ENCODE results near the gene SET.

The SET gene

DNA sequence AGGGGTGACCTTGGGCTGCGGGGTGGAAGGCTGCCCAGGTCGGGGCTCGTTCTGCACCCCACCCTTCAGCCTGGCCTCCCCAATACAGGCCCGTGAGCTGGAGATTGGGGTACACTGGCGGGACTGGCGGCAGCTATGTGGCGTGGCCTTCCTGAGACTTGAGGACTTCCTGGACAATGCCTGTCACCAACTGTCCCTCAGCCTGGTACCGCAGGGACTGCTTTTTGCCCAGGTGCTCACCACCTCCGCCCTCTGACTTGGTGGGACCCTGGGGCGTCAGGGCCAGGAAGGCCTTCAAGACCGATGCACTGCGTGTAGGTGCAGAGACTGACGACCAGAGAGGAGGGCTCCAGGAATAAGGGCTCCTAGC, 24.4 kb downstream of the SET start:
- DNase-seq (ENCODE audit: low spot score): no peak

DNA sequence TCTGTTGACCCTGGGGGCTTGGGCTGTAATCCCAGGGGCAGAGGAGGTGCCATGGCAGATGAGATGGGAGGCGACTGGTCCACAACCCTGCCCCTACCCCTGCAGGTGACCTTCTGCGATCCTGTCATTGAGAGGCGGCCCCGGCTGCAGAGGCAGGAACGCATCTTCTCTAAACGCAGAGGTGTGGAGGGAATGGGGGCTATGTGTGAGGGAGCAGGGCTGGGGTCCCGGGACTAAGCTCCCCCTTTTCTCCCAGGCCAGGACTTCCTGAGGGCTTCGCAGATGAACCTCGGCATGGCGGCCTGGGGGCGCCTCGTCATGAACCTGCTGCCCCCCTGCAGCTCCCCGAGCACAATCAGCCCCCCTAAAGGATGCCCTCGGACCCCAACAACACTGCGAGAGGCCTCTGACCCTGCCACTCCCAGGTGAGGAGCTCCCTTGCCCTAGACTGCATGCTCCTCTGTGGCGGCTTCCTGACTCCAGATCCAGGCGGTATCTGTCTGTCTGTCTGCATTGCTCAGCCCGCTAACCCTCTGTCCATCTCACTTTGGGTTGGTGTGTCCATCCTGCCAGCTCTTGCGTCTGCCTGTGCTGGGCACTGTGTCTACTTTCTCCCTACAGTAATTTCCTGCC, 25.0 kb downstream of the SET start:
- no peak for DNase-seq (ENCODE audit: low spot score)

DNA sequence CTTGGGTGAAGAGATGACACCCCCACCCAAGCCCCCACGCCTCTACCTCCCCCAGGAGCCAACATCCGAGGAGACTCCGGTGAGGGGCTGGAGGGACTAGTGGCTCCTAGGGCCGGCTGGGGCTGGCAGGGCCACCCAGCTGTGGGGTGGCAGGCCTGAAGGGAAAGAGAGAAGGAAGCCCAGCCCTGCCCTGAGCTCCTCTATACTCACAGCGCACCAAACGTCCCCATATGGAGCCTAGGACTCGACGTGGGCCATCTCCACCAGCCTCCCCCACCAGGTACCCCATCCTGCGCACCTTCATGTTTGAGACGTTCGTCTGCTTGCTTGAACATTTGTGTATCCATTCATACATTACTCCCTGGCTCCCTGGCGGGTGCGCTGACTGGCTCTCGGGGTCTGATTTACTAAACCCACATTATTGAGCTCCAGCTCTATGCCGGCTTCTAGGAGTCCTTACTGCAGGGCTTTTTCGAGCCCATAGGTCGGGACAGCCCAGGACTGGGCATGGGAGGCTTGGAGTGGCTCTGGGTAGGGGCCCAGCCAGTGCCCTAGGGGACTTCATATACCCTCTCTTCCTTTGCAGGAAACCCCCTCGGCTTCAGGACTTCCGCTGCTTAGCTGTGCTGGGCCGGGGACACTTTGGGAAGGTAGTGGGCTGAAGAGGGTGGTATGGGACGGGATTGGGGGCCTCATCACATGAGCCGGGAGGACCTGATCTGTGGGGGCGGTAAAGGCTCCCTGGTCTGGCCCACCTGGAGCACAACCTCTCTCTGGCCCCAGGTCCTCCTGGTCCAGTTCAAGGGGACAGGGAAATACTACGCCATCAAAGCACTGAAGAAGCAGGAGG, 25.8 kb downstream of the SET start:
- DNase-seq (ENCODE audit: low spot score): no peak

DNA sequence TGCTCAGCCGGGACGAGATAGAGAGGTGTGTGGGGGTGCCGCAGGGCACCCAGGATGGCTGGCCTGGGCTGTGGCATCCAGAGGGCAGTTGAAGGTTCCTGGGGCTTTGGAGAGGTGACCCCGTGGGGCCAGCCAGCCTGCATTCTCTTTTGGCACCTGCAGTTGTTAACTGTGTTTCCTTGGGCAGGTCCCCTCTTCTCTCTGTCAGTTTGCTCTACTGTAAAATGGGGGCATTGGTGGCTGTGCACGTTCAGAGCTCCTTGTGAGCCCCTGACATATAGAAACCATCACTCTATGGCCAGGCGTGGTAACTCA, 26.4 kb downstream of the SET start:
- no peak for DNase-seq (ENCODE audit: low spot score)

DNA sequence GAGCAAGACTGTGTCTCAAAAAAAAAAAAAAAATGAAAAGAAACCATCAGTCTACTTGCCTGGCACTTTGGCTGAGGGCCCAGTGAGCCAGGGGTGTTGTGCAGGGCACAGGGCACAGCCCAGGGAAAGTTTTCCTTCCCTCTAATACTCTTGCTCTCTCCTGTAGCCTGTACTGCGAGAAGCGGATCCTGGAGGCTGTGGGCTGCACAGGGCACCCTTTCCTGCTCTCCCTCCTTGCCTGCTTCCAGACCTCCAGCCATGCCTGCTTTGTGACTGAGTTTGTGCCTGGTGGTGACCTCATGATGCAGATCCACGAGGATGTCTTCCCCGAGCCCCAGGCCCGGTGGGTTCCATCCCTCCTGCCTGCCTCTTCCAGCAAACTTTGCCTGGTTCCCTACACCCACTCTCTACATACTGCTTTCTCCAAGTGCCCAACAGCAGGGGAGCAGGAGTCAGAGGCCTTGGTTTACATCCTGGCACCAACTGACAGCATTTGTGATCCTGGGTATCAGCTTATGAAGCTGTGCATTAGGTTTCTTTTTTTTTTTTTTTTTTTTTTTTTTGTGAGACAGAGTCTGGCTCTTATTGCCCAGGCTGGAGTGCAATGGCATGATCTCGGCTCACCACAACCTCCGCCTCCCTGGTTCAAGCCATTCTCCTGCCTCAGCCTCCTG, 27.7 kb downstream of the SET start:
- no peak for DNase-seq (ENCODE audit: low spot score)

DNA sequence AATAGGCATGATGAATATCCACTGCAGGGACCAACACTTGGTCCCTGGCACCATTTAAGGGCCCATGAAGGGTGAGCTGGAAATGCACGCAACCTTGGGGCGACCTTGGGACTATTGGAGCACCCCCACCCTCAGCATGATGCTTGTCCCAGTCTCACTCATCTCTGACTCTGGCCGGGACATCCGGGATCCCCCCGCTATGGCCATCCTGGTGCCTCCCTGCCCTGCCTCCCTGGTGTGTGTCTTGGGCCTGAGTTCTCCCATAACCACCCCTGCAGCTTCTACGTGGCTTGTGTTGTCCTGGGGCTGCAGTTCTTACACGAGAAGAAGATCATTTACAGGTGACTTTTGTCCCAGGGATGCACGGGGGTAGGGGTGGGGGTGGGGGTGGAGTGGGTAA, 29.0 kb downstream of the SET start:
- no peak for DNase-seq (ENCODE audit: low spot score)

DNA sequence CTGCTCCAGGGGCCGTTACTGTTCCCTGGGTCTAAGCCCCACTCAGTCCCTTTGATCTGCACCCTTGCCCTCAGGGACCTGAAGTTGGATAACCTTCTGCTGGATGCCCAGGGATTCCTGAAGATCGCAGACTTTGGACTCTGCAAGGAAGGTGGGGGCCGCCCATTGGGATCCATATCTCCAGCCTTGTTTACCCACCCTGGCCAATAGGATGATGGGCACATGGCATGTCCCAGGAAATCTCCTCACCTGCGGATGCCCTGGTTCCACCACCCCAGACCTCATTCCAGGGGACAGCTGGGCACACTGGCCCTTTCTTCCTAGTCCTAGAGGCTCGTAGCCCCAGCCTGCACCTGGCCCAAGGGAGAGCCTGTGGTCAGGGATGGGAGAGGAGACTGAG, 29.5 kb downstream of the SET start:
- DNase-seq (ENCODE audit: low spot score): no peak

DNA sequence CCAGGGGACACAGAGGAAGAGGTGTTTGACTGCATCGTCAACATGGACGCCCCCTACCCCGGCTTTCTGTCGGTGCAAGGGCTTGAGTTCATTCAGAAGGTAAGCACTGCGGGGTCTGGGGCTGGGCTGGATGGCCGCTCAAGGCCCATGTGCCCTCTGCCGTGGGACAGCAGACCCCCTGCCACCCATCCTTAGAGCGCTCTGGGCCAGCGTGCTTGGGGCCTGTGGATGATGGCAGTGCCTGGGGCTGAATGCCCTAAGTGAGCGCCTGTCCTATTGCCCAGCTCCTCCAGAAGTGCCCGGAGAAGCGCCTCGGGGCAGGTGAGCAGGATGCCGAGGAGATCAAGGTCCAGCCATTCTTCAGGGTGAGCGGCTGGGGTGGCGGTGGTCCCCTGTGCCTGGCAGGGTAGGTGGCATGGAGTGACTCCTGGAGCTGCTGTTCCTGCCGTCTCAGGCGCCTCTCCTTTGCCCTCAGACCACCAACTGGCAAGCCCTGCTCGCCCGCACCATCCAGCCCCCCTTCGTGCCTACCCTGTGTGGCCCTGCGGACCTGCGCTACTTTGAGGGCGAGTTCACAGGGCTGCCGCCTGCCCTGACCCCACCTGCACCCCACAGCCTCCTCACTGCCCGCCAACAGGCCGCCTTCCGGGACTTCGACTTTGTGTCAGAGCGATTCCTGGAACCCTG, 31.0 kb downstream of the SET start:
- no peak for DNase-seq (ENCODE audit: low spot score)

DNA sequence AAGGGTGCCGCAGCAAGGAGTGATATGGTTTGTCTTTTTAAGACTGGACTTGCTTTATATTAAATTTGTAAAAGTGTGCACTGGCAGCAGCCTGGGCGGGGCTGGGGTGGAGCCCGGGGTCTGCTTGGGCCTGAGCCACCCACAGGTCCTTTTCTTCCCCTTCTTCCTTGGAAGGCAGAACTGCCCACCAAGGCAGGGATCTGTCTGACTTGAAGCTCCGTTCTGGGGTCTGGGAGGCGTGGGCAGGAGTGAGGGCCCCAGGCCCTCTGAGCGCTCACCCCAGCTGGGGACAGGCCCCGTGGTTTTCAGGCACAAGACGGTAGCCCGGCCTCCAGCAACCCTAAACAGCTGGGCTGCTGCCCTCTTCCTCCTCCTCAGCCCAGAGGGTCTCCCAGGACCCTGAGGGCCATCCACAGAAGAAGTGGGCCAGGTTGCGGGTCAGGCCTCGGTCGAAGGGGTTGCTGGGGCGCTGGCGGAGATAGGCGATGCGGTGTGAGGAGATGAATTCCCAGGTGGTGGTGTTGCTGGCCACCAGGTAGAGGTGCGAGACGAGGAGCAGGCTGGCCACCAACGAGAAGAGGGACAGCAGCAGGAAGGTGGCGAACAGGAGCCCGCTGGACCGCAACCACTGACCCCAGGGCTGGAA, 31.9 kb downstream of the SET start:
- DNase-seq (ENCODE audit: low spot score): no peak

DNA sequence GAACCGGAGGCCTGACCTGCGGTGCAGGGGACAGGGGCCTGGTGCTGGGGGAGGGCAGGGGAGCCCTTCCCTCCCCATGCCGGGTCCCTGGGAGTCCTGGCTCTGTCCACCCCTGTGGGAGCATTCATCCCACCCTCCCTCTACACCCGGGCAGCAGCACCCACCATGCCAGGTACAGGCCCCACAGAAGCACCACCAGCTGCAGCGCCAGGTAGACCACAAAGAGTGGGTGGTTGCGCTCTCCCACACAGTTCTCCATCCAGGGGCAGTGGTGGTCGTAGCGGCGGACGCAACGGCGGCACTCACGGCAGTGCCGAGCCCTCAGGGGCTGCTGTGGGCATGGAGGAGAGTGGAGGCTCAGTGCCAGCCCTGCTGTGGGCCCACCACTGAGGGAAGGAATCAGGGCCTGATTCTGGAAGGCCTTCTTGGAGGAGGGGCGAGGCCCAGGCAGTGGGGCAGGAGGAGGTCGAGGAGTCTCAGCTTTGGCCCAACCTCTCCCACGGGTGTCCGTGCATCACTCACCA, 32.5 kb downstream of the SET start:
- no peak for DNase-seq (ENCODE audit: low spot score)

DNA sequence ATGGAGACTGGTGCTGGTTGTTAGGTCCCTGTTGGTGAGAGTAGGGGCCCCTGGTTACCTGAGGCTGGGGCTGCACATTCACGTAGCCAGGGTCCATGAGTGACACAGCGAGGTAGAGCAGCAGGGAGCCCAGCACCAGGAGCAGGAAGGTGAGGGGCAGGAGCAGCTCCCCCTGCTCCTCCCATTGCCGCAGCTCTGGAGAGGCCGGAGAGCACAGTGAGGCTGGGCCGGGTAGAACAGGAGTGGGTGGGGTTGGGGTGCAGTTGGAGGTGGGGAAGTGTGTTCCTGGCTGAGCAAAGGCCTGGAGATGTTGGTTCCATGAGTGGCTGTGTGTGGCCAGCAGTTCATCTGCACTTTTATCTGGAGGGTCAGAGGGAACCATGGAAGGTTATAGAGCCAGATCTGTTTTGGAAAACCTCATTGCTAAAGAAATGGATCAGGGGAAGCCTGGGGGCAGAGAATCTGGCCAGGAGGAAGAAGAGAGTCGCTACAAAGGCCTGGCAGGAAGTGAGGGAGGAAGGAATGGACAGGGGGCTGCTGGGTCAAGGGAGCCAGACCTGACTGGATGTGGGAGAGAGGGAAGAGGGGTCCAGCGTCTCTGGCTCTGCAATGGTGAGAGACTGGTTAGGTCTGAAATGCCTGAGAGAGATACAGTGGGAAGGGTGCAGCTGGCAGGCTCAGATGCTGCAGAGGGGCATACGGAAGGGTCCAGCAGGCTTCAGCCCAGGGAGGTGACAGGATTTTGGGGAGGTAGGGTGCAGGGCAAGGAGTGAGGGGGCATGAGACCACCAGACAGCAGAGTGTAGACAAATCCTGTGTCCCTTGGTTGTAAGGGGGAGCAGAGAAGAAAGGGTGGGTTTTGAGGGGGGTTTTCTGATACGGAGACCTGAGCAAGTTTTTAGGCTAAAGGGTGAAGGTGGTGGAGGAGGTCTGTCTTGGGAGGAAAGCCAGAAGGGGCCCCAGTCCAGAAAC, 33.6 kb downstream of the SET start:
- no peak for DNase-seq (ENCODE audit: low spot score)

DNA sequence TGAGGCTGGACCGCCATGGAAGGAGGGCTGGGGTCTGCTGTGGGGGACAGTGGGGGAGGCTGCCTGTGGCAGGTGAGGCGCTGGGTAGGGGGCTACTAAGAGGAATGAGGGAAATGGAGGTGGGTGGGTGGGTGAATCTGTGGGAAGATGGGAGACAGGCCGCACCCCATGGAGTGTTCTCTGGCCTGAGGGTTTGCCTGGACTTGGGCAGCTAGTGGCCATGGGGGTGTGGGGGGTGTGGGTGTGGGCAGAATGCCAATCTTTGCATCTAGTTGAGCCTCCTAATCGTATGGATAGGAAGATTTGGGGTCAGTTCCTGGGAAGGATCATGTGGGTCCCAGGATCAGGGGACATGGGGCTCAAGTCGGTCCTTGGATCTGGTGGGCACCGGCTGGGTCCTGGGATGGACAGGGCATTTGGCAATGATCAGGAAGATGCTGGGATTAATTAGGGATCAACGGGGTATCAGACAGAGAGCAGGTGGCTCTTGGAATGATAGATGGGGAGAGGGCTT, 34.4 kb downstream of the SET start:
- no peak for DNase-seq (ENCODE audit: low spot score)

DNA sequence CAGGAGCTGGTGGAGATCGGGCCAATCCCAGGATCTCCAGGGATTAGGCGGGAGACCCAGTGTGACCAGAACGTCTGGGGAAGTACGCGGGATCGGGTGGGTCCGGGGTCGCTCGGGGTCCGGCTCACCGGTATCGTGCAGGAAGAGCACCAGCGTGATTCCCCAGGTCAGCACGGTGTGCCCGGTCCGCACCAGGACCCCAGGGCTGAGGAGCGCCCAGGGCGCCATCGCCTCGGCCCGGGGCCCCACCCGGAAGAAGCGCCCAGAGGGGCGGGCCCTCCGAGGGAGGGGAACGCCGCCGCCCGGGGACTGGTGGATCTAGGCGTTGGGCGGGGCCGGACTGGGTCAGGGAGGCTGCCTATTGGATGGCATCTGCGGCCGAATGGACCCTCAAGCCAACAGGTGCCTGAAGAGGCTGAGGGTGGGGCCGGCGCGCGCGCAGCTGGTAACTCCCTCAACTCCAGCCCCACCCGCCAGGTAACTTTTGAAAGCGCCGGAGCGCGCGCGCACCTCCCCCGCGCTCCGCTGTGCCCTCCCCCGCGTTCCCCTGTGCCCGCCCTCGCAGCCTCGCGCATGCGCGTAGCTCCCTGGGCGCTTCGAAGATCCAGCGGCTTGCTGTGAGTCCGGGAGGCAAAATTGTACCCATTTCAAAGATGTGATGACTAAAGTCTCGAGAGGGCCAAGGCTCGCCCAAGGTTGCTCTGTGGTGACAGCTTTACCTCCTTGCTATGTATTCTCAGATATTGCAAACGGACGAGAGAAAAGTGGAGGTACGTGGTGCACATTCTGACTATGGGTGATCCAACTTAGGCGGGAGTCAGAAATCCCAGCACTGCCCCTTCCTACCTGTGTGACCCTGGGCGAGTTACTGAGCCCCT, 35.1 kb downstream of the SET start, which contains the start of gene ZDHHC12:
Gene ZDHHC12, minus strand, starts transcription at position 262 of the 878 bp plus-strand sequence. Its CDS starts 34 bp downstream, at position 228.
- peak; percentile 100 for DNase-seq (ENCODE audit: low spot score)

DNA sequence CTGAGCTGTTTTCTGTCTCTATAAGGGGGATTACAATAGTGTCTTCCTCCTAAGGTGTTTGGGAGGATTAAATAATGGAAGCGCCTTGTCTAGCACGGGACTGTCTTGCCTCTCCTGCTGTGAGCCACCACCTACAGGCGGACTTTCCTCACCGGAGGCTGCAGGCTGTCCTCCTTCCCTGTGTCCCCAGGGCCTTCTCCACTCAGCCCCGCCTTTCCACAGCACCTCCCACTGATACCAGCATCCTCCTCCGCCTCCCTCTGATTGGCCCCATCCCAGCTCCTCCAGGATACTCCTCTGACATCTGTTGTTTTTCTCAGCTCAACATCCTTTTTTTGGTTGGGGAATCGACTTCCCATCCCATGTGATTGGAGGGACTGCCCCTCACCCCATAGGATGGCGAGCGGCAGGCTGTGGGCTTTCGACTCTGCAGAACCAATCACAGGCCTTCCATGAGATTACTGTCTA, 35.8 kb downstream of the SET start:
- DNase-seq (ENCODE audit: low spot score): peak; percentile 61

DNA sequence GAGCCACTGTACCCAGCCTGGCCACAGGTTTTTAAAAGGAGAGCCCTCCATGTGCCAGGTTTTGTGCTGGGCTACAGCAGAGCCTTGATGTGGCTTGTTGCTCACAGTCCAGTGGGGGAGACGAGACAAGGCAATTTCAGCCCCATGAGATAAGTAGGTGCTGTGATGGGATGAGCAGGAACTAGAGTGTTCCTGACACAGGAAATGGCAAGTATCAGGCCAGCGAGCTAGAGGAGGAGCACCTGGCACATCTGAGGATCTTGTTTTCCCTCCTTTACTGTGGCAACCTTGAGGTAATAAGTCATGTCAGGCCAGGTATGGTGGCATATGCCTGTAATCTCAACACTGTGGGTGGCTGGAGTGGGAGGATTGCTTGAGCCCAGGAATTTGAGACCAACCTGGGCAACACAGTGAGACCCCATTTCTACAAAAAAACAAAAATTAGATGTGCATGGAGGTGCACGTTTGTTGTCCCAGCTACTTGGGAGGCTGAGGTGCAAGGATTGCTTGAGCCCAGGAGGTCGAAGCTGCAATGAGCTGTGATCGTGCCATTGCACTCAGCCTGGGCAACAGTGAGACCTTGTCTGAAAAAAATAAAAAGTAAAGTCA, 38.7 kb downstream of the SET start:
- no peak for DNase-seq (ENCODE audit: low spot score)

DNA sequence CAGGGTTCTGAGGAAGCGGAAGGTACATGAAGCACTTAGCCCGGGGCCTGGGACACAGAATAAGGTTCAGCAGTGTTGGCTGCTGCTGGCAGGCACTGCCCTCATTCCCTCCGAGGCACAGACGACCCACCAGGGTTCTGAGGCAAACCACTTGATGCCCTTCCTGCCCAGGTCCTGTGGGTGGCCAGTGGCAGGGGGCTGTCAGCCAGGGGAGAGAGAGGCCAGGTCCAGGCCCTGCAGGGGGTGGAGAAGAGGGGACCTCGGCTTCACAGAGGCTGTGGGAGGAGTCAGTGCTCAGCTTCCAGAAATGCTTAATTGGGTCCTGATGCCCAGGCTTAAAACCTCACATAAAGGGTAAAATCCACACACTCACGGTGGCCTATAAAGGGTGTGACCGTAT, 39.3 kb downstream of the SET start:
- no peak for DNase-seq (ENCODE audit: low spot score)

DNA sequence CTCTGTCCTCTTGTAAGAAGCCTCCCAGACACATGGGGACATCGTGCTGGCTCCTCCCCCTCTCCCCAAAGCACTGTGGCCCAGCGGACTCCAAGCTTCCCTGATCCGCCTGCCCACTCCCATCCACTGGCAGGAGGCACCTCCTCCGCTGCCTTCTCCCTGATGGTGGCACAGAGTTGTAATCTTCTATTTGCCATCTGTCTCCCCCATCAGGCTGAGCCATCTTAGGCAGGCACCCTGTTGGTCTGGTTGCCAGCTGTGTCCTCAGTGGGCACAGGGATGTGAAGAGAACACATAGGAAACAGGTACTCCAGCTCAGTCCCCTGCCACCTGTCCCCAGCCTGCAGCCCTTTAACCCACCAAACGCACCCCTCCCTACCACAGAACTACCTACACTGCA, 40.3 kb downstream of the SET start:
- DNase-seq (ENCODE audit: low spot score): no peak

DNA sequence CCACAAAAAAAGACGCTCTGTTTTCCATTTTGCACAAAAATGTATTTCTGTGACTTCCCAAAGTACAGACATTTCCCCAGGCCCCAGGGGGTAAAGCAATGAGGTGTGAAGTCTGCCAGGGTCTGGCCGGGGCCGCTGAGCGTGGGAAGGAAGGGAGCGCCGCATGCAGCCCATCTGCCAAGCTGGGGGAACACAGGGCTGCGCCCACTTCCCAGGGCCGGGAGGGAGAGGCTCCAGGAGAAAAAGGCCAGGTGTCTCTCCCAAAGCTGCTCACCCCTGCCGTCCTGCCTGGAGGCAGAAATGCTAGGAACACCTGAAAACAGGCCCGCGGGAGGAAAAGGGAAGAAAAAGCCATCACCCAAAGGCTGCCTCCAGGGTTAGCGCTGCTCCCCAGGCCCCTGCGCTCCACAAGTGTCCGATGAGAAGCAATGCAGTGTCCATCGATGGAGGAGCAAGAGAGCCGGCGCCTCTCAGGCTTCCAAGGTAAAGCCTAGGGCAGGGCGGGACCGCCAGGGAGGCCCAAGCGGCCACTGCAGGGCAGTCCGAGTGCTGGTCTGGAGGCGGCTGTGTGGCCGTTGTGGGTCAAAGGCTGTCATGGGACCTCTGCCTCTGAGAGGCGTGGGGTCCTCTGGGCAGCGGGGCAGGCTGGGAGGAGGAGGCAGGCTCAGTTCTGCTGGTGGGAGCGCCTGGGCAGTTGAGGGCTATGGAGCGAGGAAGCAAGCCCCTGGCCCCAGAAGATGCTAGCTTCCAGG, 40.9 kb downstream of the SET start:
- no peak for DNase-seq (ENCODE audit: low spot score)

Measured in LoVo (cell line).